GM23338 (cell line): ENCODE data around the gene TTC33. TPM values are rescaled to one million over a fixed set of nuclear protein-coding genes. Genes with fewer than 3 reads are reported as not detected.

Experiments used
- ATAC-seq: fragments of 200-7000 bp; cut with Tn5 transposase; 3 replicates; pipeline ENCODE4 v1.9.1; 2020
- DNase-seq: peaks from one replicate; pipeline ENCODE4 v3.0.0-alpha.2; 2015; ENCODE audit warnings: low spot score
- H2AFZ ChIP-seq: fragments of 200-600 bp; sonication (generic); 2 replicates; pipeline ENCODE4 v1.8.0; 2016; ENCODE audit warnings: antibody characterized with exemption, mild to moderate bottlenecking, moderate library complexity
- H3F3A ChIP-seq: fragments of 200-600 bp; sonication (generic); replicated peaks from 2 replicates; pipeline ENCODE4 v1.8.0; 2017; ENCODE audit warnings: antibody characterized with exemption, mixed run types, low read depth
- H3K27ac ChIP-seq: fragments of 200-600 bp; sonication (generic); 2 replicates; pipeline ENCODE4 v1.6.1; 2016; ENCODE audit warnings: low read depth
- H3K27me3 ChIP-seq: fragments of 200-600 bp; sonication (generic); 2 replicates; pipeline ENCODE4 v1.8.0; 2016; ENCODE audit warnings: mild to moderate bottlenecking, mixed run types, moderate library complexity; ENCODE audit not compliant: insufficient read depth
- H3K36me3 ChIP-seq: fragments of 200-600 bp; sonication (generic); 2 replicates; pipeline ENCODE4 v1.8.0; 2016; ENCODE audit warnings: mild to moderate bottlenecking; ENCODE audit not compliant: insufficient read depth
- H3K4me1 ChIP-seq: fragments of 200-600 bp; sonication (generic); 2 replicates; pipeline ENCODE4 v1.8.0; 2016; ENCODE audit warnings: mild to moderate bottlenecking, moderate library complexity; ENCODE audit not compliant: insufficient read depth
- H3K4me2 ChIP-seq: fragments of 200-600 bp; sonication (generic); 2 replicates; pipeline ENCODE4 v1.7.1; 2017; ENCODE audit warnings: mixed run types
- H3K4me3 ChIP-seq: fragments of 200-600 bp; sonication (generic); 2 replicates; pipeline ENCODE4 v1.6.1; 2016; ENCODE audit warnings: mixed run types
- H3K79me2 ChIP-seq: fragments of 200-600 bp; sonication (generic); replicated peaks from 2 replicates; pipeline ENCODE4 v1.8.0; 2017; ENCODE audit warnings: mild to moderate bottlenecking; ENCODE audit not compliant: insufficient read depth
- H3K9me2 ChIP-seq: fragments of 200-600 bp; sonication (generic); 2 replicates; pipeline ENCODE4 v1.8.0; 2017; ENCODE audit not compliant: insufficient read depth
- H4K20me1 ChIP-seq: fragments of 200-600 bp; sonication (generic); replicated peaks from 2 replicates; pipeline ENCODE4 v1.8.0; 2017; ENCODE audit warnings: mild to moderate bottlenecking; ENCODE audit not compliant: insufficient read depth
- H3K27ac Mint-ChIP-seq: 2 replicates; pipeline ENCODE4 v1.8.0; 2020; ENCODE audit warnings: inconsistent platforms, mild to moderate bottlenecking, moderate library complexity, mixed read lengths
- H3K27me3 Mint-ChIP-seq: 3 replicates; pipeline ENCODE4 v1.8.0; 2022; ENCODE audit warnings: low read depth, mild to moderate bottlenecking, moderate library complexity, mixed read lengths, inconsistent platforms; ENCODE audit not compliant: insufficient read depth, poor library complexity
- H3K36me3 Mint-ChIP-seq: 3 replicates; pipeline ENCODE4 v1.8.0; 2021; ENCODE audit warnings: low read depth, mild to moderate bottlenecking, inconsistent platforms, moderate library complexity, mixed read lengths
- H3K4me1 Mint-ChIP-seq: 3 replicates; pipeline ENCODE4 v1.8.0; 2020; ENCODE audit warnings: mild to moderate bottlenecking, inconsistent platforms, mixed read lengths
- H3K4me3 Mint-ChIP-seq: 3 replicates; pipeline ENCODE4 v1.8.0; 2021; ENCODE audit warnings: moderate library complexity, mild to moderate bottlenecking, inconsistent platforms, mixed read lengths
- H3K9me3 Mint-ChIP-seq: 3 replicates; pipeline ENCODE4 v1.8.0; 2020; ENCODE audit warnings: moderate library complexity, mild to moderate bottlenecking, inconsistent platforms, mixed read lengths
- JUNB ChIP-seq: IDR thresholded peaks from one replicate; pipeline ENCODE4 v1.6.1; 2016; ENCODE audit warnings: antibody characterized with exemption; ENCODE audit not compliant: unreplicated experiment
- NANOG ChIP-seq: IDR thresholded peaks from 2 replicates; pipeline ENCODE4 v1.6.1; 2016; ENCODE audit warnings: antibody characterized with exemption, borderline replicate concordance
- ZNF114 ChIP-seq: fragments of 250-450 bp; sonication (Bioruptor Pico); IDR thresholded peaks from 2 replicates; pipeline ENCODE4 v1.5.0; 2020; ENCODE audit warnings: mild to moderate bottlenecking, moderate library complexity
- polyA plus RNA-seq: library from polyadenylated mRNA; unstranded; fragments of >200 nt; fragmentation: Nextera tagmentation; extraction: Ambion mirVana; gene quantifications from 2 replicates; pipeline ENCODE4 v1.2.1, GENCODE V29; 2016
- total RNA-seq: library from RNA; depleted of rRNA; stranded (reverse); fragments of >200 nt; shearing (Covaris generic); gene quantifications from 2 replicates; pipeline ENCODE4 v1.2.3, GENCODE V29; 2014
- TF ChIP-seq, protein P1 (sequence below): fragments of 250-450 bp; sonication (Bioruptor Pico); IDR thresholded peaks from 2 replicates; pipeline ENCODE4 v1.5.0; 2020; ENCODE audit warnings: mild to moderate bottlenecking, moderate library complexity

The TTC33 gene
- total and polyA plus RNA-seq, 2 experiments from 2014 or later = 4.1 to 11.5 TPM

DNA sequence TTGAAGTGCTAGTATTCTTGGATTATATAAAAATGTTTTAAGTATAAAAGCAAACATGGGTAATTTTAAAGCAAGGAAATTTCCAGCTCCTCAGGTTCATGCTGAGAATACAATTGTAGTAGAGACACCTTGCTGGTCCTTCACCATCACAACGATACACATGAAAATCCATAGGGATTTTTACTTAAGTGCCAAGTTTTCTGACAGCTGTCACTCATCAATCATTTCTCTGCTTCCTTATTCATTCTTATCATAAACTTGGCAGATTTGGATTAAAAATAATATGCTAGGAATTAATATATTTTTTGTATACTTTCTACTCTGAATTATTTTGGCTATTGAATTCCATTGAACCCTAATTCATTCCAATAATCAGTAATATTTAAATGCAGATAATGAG lies 244.0 kb downstream of the TTC33 start (continued):
- TF ChIP-seq, protein P1, sequence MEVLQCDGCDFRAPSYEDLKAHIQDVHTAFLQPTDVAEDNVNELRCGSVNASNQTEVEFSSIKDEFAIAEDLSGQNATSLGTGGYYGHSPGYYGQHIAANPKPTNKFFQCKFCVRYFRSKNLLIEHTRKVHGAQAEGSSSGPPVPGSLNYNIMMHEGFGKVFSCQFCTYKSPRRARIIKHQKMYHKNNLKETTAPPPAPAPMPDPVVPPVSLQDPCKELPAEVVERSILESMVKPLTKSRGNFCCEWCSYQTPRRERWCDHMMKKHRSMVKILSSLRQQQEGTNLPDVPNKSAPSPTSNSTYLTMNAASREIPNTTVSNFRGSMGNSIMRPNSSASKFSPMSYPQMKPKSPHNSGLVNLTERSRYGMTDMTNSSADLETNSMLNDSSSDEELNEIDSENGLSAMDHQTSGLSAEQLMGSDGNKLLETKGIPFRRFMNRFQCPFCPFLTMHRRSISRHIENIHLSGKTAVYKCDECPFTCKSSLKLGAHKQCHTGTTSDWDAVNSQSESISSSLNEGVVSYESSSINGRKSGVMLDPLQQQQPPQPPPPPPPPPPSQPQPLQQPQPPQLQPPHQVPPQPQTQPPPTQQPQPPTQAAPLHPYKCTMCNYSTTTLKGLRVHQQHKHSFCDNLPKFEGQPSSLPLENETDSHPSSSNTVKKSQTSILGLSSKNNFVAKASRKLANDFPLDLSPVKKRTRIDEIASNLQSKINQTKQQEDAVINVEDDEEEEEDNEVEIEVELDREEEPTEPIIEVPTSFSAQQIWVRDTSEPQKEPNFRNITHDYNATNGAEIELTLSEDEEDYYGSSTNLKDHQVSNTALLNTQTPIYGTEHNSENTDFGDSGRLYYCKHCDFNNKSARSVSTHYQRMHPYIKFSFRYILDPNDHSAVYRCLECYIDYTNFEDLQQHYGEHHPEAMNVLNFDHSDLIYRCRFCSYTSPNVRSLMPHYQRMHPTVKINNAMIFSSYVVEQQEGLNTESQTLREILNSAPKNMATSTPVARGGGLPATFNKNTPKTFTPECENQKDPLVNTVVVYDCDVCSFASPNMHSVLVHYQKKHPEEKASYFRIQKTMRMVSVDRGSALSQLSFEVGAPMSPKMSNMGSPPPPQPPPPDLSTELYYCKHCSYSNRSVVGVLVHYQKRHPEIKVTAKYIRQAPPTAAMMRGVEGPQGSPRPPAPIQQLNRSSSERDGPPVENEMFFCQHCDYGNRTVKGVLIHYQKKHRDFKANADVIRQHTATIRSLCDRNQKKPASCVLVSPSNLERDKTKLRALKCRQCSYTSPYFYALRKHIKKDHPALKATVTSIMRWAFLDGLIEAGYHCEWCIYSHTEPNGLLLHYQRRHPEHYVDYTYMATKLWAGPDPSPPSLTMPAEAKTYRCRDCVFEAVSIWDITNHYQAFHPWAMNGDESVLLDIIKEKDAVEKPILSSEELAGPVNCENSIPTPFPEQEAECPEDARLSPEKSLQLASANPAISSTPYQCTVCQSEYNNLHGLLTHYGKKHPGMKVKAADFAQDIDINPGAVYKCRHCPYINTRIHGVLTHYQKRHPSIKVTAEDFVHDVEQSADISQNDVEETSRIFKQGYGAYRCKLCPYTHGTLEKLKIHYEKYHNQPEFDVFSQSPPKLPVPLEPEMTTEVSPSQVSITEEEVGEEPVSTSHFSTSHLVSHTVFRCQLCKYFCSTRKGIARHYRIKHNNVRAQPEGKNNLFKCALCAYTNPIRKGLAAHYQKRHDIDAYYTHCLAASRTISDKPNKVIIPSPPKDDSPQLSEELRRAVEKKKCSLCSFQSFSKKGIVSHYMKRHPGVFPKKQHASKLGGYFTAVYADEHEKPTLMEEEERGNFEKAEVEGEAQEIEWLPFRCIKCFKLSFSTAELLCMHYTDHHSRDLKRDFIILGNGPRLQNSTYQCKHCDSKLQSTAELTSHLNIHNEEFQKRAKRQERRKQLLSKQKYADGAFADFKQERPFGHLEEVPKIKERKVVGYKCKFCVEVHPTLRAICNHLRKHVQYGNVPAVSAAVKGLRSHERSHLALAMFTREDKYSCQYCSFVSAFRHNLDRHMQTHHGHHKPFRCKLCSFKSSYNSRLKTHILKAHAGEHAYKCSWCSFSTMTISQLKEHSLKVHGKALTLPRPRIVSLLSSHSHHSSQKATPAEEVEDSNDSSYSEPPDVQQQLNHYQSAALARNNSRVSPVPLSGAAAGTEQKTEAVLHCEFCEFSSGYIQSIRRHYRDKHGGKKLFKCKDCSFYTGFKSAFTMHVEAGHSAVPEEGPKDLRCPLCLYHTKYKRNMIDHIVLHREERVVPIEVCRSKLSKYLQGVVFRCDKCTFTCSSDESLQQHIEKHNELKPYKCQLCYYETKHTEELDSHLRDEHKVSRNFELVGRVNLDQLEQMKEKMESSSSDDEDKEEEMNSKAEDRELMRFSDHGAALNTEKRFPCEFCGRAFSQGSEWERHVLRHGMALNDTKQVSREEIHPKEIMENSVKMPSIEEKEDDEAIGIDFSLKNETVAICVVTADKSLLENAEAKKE (CRISPR knock-in tag) = no peak
- no peak for TF ChIP-seq ZNF114 (CRISPR knock-in tag)
- TF ChIP-seq JUNB = no peak
- TF ChIP-seq NANOG = no peak

DNA sequence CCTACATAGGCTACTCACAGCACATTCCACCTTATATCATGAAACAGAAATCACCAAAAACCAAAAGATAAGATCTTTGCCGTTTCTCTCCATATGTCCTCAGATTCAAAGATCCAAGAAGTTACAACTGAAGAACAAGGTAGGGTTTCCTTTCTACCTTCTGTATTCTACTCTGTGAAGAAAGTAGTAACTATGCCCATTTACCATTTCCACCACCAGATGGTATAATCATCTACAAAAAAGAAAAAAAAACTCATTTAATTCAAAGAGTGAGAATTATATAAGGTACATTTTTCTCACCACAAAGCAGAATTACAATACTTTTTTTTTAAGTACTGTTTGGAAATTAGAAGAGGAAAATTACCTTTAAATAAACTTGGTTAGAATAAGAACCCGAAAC lies 248.7 kb downstream of the TTC33 start:
- H3K9me2 ChIP-seq = peaks cover 4% of the 10 kb centered on the region; the same call in 1 of the 2 replicates
- no peak overlapping the region for H3K27ac Mint-ChIP-seq
- ATAC-seq = no peak
- H3K79me2 ChIP-seq = no peaks in the 10 kb centered on the region
- H4K20me1 ChIP-seq = no peaks in the 10 kb centered on the region
- H3K27me3 Mint-ChIP-seq = peaks cover 2% of the 10 kb centered on the region
- no peaks in the 10 kb centered on the region for H3K36me3 ChIP-seq
- H3K4me1 ChIP-seq = no peaks in the 10 kb centered on the region
- H3K4me1 Mint-ChIP-seq = no peaks in the 10 kb centered on the region; the same call in 2 of the 3 replicates
- no peak overlapping the region for H3K4me3 ChIP-seq
- DNase-seq = no peak
- no peak overlapping the region for H3K27ac ChIP-seq
- H3F3A ChIP-seq = no peaks in the 10 kb centered on the region
- no peak overlapping the region for H3K4me2 ChIP-seq
- no peak overlapping the region for H2AFZ ChIP-seq
- TF ChIP-seq, protein P1 (CRISPR knock-in tag) = no peak
- TF ChIP-seq ZNF114 (CRISPR knock-in tag) = no peak
- H3K27me3 ChIP-seq = no peaks in the 10 kb centered on the region
- H3K36me3 Mint-ChIP-seq = no peaks in the 10 kb centered on the region
- no peak overlapping the region for H3K4me3 Mint-ChIP-seq
- H3K9me3 Mint-ChIP-seq = no peaks in the 10 kb centered on the region
